Limb (tissue), 2 donors: ENCODE results near the gene KIAA0319L.
"Not testable (repeated sequence)": the region's sequence is repeated elsewhere in the genome, so short reads cannot be mapped to it uniquely, and the experiment has no call there.

Experiments used
- DNase-seq, 2 donors: peaks; one replicate each; pipeline ENCODE4 v3.0.0-alpha.2; 2016; ENCODE audit errors: extremely low spot score in 2 of 2

The KIAA0319L gene

GRCh38 chr1:35557118-35557610, at the start of gene KIAA0319L:
Gene KIAA0319L, minus strand, starts transcription at chr1:35557403. Its CDS starts 2,912 bp downstream, at chr1:35554491.
- peak in 1 of 2 donors; percentile 86 for DNase-seq

DNA sequence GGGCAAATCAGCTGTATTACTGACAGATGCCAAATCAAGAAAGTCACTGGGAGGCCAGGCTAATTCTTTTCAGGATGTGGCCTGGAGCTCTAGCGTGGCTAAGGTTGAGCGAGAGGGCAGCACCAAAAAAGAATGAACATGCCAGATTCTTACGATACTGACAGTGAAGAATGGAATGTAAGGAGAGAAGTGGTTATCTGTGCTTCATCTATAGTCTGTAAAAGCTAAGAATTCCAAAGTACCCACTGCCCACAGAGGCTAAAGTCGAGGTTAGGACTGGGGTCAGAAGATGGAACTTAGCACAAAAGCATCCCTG, 48.6 kb upstream of the KIAA0319L start:
- no peak for DNase-seq

- no peak for DNase-seq
These were observed 48.1 kb upstream of the KIAA0319L start for GRCh38 chr1:35605071-35605866.

- DNase-seq, result no peak
These were observed 46.7 kb upstream of the KIAA0319L start for GRCh38 chr1:35603941-35604340.

- DNase-seq, result no peak
These were observed 46.3 kb upstream of the KIAA0319L start for GRCh38 chr1:35603468-35603867.

- DNase-seq, result no peak
These were observed 43.4 kb upstream of the KIAA0319L start for GRCh38 chr1:35600593-35600992.

GRCh38 chr1:35599411-35599810, 42.2 kb upstream of the KIAA0319L start:
- no peak for DNase-seq

- no peak for DNase-seq
These were observed 41.7 kb upstream of the KIAA0319L start for GRCh38 chr1:35598895-35599294.

DNA sequence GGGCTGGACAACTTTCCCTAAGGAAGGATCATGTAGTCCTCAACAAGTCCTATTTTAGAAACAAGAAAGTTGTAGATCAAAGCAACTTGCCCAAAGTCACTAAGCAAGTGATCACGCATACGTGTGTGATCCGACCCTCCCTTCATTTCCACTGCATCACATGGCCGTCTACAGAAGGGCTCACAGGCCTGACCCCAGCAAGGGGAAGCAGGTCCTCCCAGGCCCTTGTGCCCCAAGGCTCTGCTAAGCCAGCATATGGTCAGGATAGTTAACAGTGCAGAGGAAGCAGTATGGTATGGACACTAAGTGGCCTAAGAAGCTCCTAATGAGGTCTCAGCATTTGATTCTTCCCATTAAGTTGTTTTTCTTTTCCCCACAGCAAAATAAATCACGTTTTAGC, 40.7 kb upstream of the KIAA0319L start:
- no peak for DNase-seq

DNA sequence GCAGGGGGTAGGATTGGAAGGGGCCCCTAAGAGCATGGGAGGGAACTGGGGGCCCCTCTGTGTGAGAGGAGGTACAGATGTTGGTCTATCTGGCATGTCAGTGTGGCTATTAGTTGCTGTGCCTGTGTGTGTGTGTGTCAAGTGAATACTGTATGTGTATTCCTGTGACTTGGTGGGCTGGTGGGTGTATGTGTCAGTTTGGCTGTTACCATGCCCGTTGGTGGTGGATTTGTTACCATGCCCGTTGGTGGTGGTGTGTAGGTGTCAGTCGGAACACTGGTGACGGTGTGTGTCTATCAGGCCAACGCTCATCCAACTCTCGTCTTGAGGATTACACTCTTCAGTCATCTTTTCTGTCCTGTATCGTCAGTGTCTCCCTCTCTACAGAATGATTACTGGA, 38.5 kb upstream of the KIAA0319L start:
- DNase-seq, result no peak

DNA sequence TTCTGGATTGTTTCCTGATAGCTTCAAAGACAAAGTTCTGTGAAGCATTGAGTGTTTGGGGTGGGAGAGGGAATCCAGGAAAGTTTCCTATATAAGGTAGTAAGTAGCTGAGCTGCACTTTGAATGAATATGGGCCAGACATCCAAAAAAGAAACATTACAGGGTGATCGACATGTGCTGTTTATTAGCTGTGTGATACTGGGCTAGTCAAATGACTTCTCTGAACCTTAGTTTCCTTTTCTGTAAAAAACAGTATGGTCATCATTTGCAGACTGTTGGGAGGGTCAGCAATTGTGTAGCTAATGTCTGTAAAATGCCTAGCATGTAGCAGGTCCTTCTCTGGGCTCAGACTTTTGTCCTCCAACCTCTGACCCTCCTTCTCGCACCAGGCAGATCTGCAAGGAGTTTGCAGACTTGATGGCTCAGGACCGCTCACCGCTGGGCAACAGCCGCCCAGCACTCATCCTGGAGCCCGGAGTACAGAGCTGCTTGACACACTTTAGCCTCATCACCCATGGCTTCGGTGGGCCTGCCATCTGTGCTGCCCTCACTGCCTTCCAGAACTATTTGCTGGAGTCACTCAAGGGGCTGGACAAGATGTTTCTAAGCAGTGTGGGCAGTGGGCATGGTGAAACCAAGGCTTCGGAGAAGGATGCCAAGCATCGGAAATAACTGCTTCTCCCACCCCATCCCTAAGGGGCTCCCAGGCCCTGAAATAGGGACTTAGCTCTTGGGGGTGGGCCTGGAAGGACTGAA, 37.0 kb upstream of the KIAA0319L start:
- no peak for DNase-seq

DNA sequence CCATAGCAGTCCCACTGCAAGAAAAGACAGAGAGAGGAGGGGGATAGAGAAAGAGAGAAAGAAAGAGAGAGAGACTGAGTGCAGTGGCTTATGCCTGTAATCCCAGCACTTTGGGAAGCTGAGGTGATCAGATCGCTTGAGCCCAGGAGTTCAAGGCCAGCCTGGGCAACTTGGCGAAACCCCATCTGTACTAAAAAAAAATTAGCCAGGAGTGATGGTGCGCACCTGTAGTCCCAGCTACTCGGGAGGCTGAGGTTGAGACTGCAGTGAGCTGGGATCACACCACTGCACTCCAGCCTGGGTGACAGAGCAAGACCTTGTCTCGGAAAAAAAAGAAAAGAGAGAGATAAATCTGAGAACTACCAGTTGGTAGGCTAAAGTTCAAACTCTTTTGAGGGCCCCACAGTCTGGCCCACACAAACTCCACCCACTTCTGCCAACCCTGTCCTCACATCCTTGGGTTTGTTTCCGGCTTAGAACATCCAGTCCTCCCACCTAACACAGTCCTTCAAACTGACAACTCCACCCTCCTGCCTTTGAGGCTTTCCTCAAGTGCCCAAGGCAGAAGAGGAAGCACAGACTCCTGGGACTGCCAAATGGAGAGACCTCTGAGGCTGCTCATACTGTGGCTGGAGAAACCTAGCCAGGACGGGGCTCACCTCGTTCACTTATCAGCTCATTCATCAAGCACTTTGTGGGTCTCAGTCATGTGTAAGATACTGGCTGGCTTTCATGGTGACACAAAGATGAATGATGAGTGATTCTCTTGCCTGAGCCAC, 36.0 kb upstream of the KIAA0319L start:
- DNase-seq, result no peak

DNA sequence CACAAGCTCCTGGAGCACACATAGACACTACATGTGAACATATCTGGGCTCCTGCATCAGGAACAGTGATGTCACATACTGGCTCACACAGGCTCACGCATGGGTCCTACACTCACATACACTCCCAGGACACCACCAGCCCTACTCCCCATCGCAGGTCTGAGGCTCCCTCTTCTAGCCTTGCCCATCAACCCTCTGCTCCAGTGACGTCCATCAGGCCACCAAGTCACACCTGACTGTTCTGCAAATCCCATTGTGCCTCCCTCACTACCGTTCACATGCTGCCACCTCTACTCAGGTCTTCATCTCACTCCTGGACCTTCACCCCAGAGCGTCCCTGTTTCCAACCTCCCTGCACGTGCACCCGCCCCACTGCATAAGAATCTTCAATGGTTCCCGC, 34.0 kb upstream of the KIAA0319L start:
- no peak for DNase-seq

DNA sequence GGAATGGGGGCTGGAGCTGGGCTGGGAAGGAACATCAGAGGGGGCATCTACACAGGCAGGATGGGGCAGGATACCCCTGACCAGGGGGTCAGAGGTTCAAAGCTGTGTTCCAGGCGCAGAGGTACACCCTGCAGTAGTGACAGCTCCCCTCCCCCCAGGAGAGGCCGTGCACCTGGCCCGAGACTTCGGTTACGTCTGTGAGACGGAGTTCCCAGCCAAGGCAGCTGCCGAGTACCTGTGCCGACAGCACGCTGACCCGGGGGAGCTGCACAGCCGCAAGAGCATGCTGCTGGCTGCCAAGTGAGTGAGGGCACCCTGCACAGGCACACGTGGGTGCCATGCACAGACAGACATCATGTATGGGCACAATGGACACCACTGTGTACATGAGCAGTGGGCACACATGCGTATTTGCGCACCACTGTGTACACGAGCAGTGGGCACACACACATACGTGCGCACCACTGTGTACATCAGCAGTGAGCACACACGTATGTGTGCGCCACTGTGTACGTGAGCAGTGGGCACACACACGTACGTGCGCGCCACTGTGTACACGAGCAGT, 33.4 kb upstream of the KIAA0319L start:
- DNase-seq, result no peak

- no peak for DNase-seq
These were observed 32.6 kb upstream of the KIAA0319L start for GRCh38 chr1:35589516-35590427.

- DNase-seq, result no peak
These were observed 31.2 kb upstream of the KIAA0319L start for GRCh38 chr1:35588197-35588910.

DNA sequence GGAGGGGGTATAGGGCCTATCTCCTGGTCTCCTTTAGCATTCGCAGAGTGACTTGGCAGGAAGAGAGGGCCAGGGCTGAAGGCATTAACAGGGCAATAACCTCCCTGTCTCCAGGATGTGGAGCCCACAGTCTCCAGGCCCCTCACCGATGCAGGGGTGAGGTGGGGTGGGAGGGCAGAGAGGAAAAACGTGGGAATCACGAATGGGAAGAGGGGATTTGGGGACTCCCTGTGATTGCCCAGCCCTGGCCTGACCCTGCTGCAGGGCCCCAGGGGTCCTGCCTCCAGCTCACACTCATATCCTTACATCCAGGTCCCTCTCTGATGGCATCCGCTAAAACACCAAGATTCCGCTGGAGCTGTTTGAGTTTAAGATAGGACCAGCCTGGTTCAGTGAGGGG, 30.5 kb upstream of the KIAA0319L start:
- no peak for DNase-seq

- DNase-seq, result no peak
These were observed 29.6 kb upstream of the KIAA0319L start for GRCh38 chr1:35586808-35587207.

DNA sequence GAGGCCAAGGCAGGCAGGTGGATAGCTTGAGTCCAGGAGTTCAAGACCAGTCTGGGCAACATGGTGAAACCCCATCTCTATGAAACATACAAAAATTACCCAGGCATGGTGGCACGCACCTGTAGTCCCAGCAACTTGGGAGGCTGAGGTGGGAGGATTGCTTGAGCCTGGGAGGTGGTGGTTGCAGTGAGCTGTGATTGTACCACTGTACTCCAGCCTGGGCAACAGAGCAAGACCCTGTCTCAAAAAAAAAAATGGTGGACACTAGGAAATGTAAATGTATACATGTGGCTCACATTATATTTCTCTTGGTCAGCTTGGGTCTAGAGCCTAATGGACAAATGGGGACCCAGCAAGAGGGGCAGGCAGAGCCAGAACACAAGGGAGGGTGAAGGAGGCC, 28.6 kb upstream of the KIAA0319L start:
- not testable (repeated sequence) for DNase-seq

DNA sequence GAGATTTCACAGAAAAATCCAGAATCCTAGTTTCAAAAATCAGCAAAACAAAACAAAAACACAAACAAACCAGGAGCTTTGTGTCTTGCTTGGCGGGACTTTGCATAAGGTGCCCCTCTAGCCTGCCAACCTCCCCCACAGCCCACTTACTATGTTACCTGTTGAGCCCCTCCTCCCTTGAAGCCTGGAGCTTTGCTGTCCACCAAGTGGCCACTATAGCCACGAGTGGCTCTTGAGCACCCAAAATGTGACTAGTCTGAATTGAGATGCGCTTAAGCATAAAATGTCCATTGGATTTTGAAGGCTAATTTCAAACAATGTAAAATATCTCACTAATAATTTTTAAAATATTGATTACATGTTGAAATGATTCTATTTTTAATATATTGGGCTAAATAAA, 28.1 kb upstream of the KIAA0319L start:
- DNase-seq, result no peak
